H1 (cell line): Measurements from ENCODE around the gene CDC7. TPM values are rescaled to one million over a fixed set of nuclear protein-coding genes. Genes with fewer than 3 reads are reported as not detected.

ENCODE experiments used
- CTCF ChIA-PET: fragments of 300-600 bp; sonication (Branson Sonifier 250); formaldehyde crosslinking; loops from one replicate; lab custom pipeline; 2021; ENCODE audit not compliant: partially characterized antibody; lab: Charles Lee
- POLR2A ChIA-PET: fragments of 300-600 bp; sonication (Branson Sonifier 250); formaldehyde crosslinking; loops from one replicate; lab custom pipeline; 2021; ENCODE audit warnings: inconsistent platforms; ENCODE audit not compliant: partially characterized antibody; lab: Charles Lee
- DNase-seq, 2 experiments: peaks; one replicate each; pipeline versions ENCODE4 v3.0.0 to v3.0.0-alpha.2; 2010 to 2022; ENCODE audit warnings: low spot score in 2 of 2, low read depth in 1 of 2, mixed read lengths in 1 of 2
- FAIRE-seq: peaks from 2 replicates; lab custom pipeline; 2011; peaks lifted over from hg19 to GRCh38; lab: Jason Lieb, UNC
- H2AFZ ChIP-seq: 2 replicates; pipeline ENCODE4 v1.8.1; 2012; ENCODE audit warnings: low read length, inconsistent platforms
- H2AK5ac ChIP-seq: 2 replicates; pipeline ENCODE4 v1.6.1; 2013; ENCODE audit warnings: low read depth, low read length
- H2BK120ac ChIP-seq: replicated peaks from 2 replicates; pipeline ENCODE3; 2013; ENCODE audit warnings: low read depth, low read length, inconsistent platforms
- H2BK12ac ChIP-seq: 2 replicates; pipeline ENCODE4 v1.6.1; 2013; ENCODE audit warnings: low read depth, low read length
- H2BK15ac ChIP-seq: 2 replicates; pipeline ENCODE4 v1.6.1; 2013; ENCODE audit warnings: low read length
- H2BK20ac ChIP-seq: 2 replicates; pipeline ENCODE4 v1.6.1; 2013; ENCODE audit warnings: low read length
- H2BK5ac ChIP-seq: 2 replicates; pipeline ENCODE4 v1.6.1; 2013; ENCODE audit warnings: low read depth, low read length
- H3K14ac ChIP-seq: 2 replicates; pipeline ENCODE4 v1.6.1; 2013; ENCODE audit warnings: inconsistent platforms; ENCODE audit not compliant: insufficient read length
- H3K18ac ChIP-seq: 2 replicates; pipeline ENCODE4 v1.6.1; 2013; ENCODE audit warnings: low read length; ENCODE audit errors: extremely low read depth
- H3K23ac ChIP-seq: 2 replicates; pipeline ENCODE4 v1.6.1; 2013; ENCODE audit warnings: inconsistent platforms; ENCODE audit not compliant: insufficient read length
- H3K23me2 ChIP-seq: 2 replicates; pipeline ENCODE4 v1.6.1; 2013; ENCODE audit warnings: low read depth, low read length
- H3K27ac ChIP-seq: 2 replicates; pipeline ENCODE4 v1.6.1; 2011; ENCODE audit warnings: low read depth, low read length, inconsistent platforms
- H3K27me3 ChIP-seq, 4 experiments: replicated peaks in 1 of 4; 1 replicate in 1 of 4; 2 replicates in 3 of 4; pipeline versions ENCODE4 v1.6.1 to v1.8.1; 2011 to 2013; ENCODE audit warnings: low read length in 3 of 4, mild to moderate bottlenecking in 3 of 4, inconsistent platforms in 2 of 4, mixed read lengths in 2 of 4, moderate library complexity in 1 of 4; ENCODE audit not compliant: control insufficient read depth in 3 of 4, insufficient read depth in 3 of 4; ENCODE audit errors: extremely low read depth in 1 of 4
- H3K36me3 ChIP-seq, 4 experiments: 2 replicates each; pipeline versions ENCODE4 v1.6.1 to v1.8.1; 2011 to 2013; ENCODE audit warnings: mild to moderate bottlenecking in 4 of 4, low read length in 3 of 4, moderate library complexity in 2 of 4, control low read depth in 1 of 4, inconsistent platforms in 1 of 4; ENCODE audit not compliant: insufficient read depth in 4 of 4, control insufficient read depth in 2 of 4
- H3K4ac ChIP-seq: replicated peaks from 2 replicates; pipeline ENCODE3; 2013; ENCODE audit warnings: low read length, low read depth, mixed read lengths, inconsistent platforms; ENCODE audit not compliant: insufficient read length
- H3K4me1 ChIP-seq, 4 experiments: replicated peaks in 1 of 4; 1 replicate in 1 of 4; 2 replicates in 3 of 4; pipeline versions ENCODE4 v1.6.1 to v1.8.1; 2011 to 2013; ENCODE audit warnings: low read length in 3 of 4, inconsistent platforms in 2 of 4, mixed read lengths in 1 of 4; ENCODE audit not compliant: insufficient read depth in 4 of 4, control insufficient read depth in 3 of 4
- H3K4me2 ChIP-seq, 2 experiments: 2 replicates each; pipeline versions ENCODE4 v1.6.1 to v1.8.1; 2011 to 2013; ENCODE audit warnings: low read depth in 2 of 2, low read length in 2 of 2, control low read depth in 1 of 2, inconsistent platforms in 1 of 2, mild to moderate bottlenecking in 1 of 2; ENCODE audit not compliant: insufficient read depth in 1 of 2
- H3K4me3 ChIP-seq, 4 experiments: fragments of 200-600, 300-600 bp in 1 of 4; sonication (generic), shearing (Covaris generic), sonication (Bioruptor Twin) in 1 of 4; 2 replicates each; pipeline versions ENCODE4 v1.5.1 to v1.8.1; 2011 to 2016; ENCODE audit warnings: low read length in 4 of 4, low read depth in 3 of 4, control low read depth in 2 of 4, inconsistent platforms in 2 of 4, mild to moderate bottlenecking in 2 of 4, mixed read lengths in 1 of 4, moderate library complexity in 1 of 4; ENCODE audit not compliant: insufficient read depth in 2 of 4; ENCODE audit errors: extremely low read depth in 1 of 4
- H3K56ac ChIP-seq: replicated peaks from 2 replicates; pipeline ENCODE3; 2013; ENCODE audit warnings: low read depth, mild to moderate bottlenecking, mixed read lengths, low read length, inconsistent platforms; ENCODE audit not compliant: insufficient read length
- H3K79me1 ChIP-seq: 2 replicates; pipeline ENCODE4 v1.6.1; 2013; ENCODE audit warnings: low read depth, low read length, control low read depth
- H3K79me2 ChIP-seq, 2 experiments: 2 replicates each; pipeline versions ENCODE4 v1.6.1 to v1.8.1; 2012 to 2013; ENCODE audit warnings: low read length in 2 of 2, mild to moderate bottlenecking in 2 of 2, inconsistent platforms in 1 of 2; ENCODE audit not compliant: insufficient read depth in 2 of 2, control insufficient read depth in 1 of 2
- H3K9ac ChIP-seq, 4 experiments: replicated peaks in 1 of 4; 1 replicate in 1 of 4; 2 replicates in 3 of 4; pipeline versions ENCODE4 v1.6.1 to v1.8.1; 2011 to 2013; ENCODE audit warnings: low read depth in 3 of 4, low read length in 3 of 4, control low read depth in 2 of 4, mild to moderate bottlenecking in 2 of 4, moderate library complexity in 2 of 4, inconsistent platforms in 1 of 4; ENCODE audit errors: extremely low read depth in 1 of 4
- H3K9me3 ChIP-seq, 2 experiments: 2 replicates each; pipeline versions ENCODE4 v1.6.1 to v1.8.1; 2012 to 2013; ENCODE audit warnings: mild to moderate bottlenecking in 2 of 2, moderate library complexity in 2 of 2, control low read depth in 1 of 2, inconsistent platforms in 1 of 2, low read depth in 1 of 2, low read length in 1 of 2, mixed read lengths in 1 of 2; ENCODE audit not compliant: insufficient read depth in 2 of 2
- H4K20me1 ChIP-seq, 2 experiments: replicated peaks in 1 of 2; 2 replicates each; pipeline versions ENCODE3 to v1.8.1; 2011 to 2013; ENCODE audit warnings: inconsistent platforms in 2 of 2, low read length in 2 of 2, mild to moderate bottlenecking in 1 of 2; ENCODE audit not compliant: insufficient read depth in 2 of 2, control insufficient read depth in 1 of 2
- H4K5ac ChIP-seq: 2 replicates; pipeline ENCODE4 v1.6.1; 2013; ENCODE audit warnings: low read length, low read depth, mixed read lengths, inconsistent platforms; ENCODE audit not compliant: insufficient read length
- H4K8ac ChIP-seq: 2 replicates; pipeline ENCODE4 v1.8.0; 2013; ENCODE audit warnings: mild to moderate bottlenecking, moderate library complexity, low read length, inconsistent platforms; ENCODE audit not compliant: insufficient read depth; ENCODE audit errors: extremely low read depth
- H4K91ac ChIP-seq: replicated peaks from 2 replicates; pipeline ENCODE3; 2013; ENCODE audit warnings: low read length, mixed read lengths, inconsistent platforms; ENCODE audit not compliant: insufficient read length
- ASH2L ChIP-seq: fragments of 200-600, 300-600 bp; sonication (generic); IDR thresholded peaks from one replicate; pipeline ENCODE4 v1.7.1; 2017; ENCODE audit warnings: low read length
- BCL11A ChIP-seq, 2 experiments: IDR thresholded peaks; one replicate each; pipeline ENCODE4 v1.6.1; 2011; ENCODE audit warnings: low read depth in 2 of 2, low read length in 2 of 2, mild to moderate bottlenecking in 2 of 2
- CBX8 ChIP-seq: fragments of 300-800, 300-1000 bp; sonication (generic); IDR thresholded peaks from 2 replicates; pipeline ENCODE4 v1.7.1; 2016; ENCODE audit warnings: low read depth, low read length, borderline replicate concordance
- CHD1 ChIP-seq: IDR thresholded peaks from 2 replicates; pipeline ENCODE4 v1.6.1; 2012; ENCODE audit warnings: low read depth, low read length, improper control_type of control experiment
- EP300 ChIP-seq, 2 experiments: IDR thresholded peaks; 1 replicate in 1 of 2; 2 replicates in 1 of 2; pipeline ENCODE4 v1.6.1; 2011 to 2012; ENCODE audit warnings: low read depth in 2 of 2, low read length in 2 of 2, mild to moderate bottlenecking in 2 of 2, borderline replicate concordance in 1 of 2, inconsistent platforms in 1 of 2, moderate library complexity in 1 of 2
- JUN ChIP-seq: IDR thresholded peaks from 2 replicates; pipeline ENCODE4 v1.6.1; 2011; ENCODE audit warnings: low read depth, mild to moderate bottlenecking, improper control_type of control experiment, low read length
- JUND ChIP-seq: IDR thresholded peaks from 2 replicates; pipeline ENCODE4 v1.6.1; 2011; ENCODE audit warnings: mild to moderate bottlenecking, improper control_type of control experiment, low read length
- KDM5A ChIP-seq: fragments of 200-600 bp; IDR thresholded peaks from 2 replicates; pipeline ENCODE4 v1.7.1; 2012; ENCODE audit warnings: mild to moderate bottlenecking, low read length, inconsistent platforms, mixed read lengths
- PHF8 ChIP-seq: fragments of 200-600 bp; sonication (generic); conservative IDR thresholded peaks from 2 replicates; pipeline ENCODE4 v1.7.1; 2012; ENCODE audit warnings: low read depth, mild to moderate bottlenecking, inconsistent platforms, low read length, moderate library complexity
- POLR2AphosphoS5 ChIP-seq: IDR thresholded peaks from 2 replicates; pipeline ENCODE4 v1.6.1; 2011; ENCODE audit warnings: low read depth, low read length
- POU5F1 ChIP-seq: IDR thresholded peaks from 2 replicates; pipeline ENCODE4 v1.6.1; 2011; ENCODE audit warnings: low read depth, mild to moderate bottlenecking, low read length, moderate library complexity
- SIN3A ChIP-seq, 2 experiments: IDR thresholded peaks in 1 of 2; conservative IDR thresholded peaks in 1 of 2; 2 replicates each; pipeline ENCODE4 v1.6.1; 2011 to 2012; ENCODE audit warnings: low read length in 2 of 2, improper control_type of control experiment in 1 of 2, low read depth in 1 of 2, mild to moderate bottlenecking in 1 of 2
- SP2 ChIP-seq: IDR thresholded peaks from 2 replicates; pipeline ENCODE4 v1.6.1; 2012; ENCODE audit warnings: mild to moderate bottlenecking, low read length, inconsistent platforms
- TAF1 ChIP-seq: IDR thresholded peaks from 2 replicates; pipeline ENCODE4 v1.6.1; 2011; ENCODE audit warnings: mild to moderate bottlenecking, low read depth, low read length
- TAF7 ChIP-seq: optimal IDR thresholded peaks from 2 replicates; pipeline ENCODE3; 2011; ENCODE audit warnings: low read depth, mild to moderate bottlenecking, inconsistent platforms, low read length, moderate library complexity, borderline replicate concordance
- WGBS, 2 experiments: shearing (Covaris generic) in 1 of 2; methylation state at CpG; one replicate each; pipeline versions ENCODE4 v1.1.6 to v1.1.7; 2013 to 2015; ENCODE audit warnings: low lambda C conversion rate in 2 of 2, mixed read lengths in 2 of 2, inconsistent platforms in 1 of 2, low coverage in 1 of 2, missing lambda C conversion rate in 1 of 2; ENCODE audit not compliant: insufficient replicate concordance in 2 of 2, insufficient coverage in 1 of 2, insufficient read length in 1 of 2; ENCODE audit errors: extremely low coverage in 1 of 2, missing lambda C conversion rate in 1 of 2; 5-methylcytosine and 5-hydroxymethylcytosine counted together
- polyA plus RNA-seq, 7 experiments: library from polyadenylated mRNA; depleted of rRNA in 3 of 7; stranded (reverse) in 5 of 7; unstranded in 2 of 7; fragments of >200 nt in 5 of 7; fragments of 200-250 nt in 2 of 7; gene quantifications; 1 replicate in 5 of 7; 2 replicates in 1 of 7; 4 replicates in 1 of 7; pipeline versions ENCODE4 v1.2.1 to v1.2.3, GENCODE V29; 2011 to 2013; ENCODE audit warnings: missing spikeins in 2 of 7, mixed read lengths in 2 of 7
- total RNA-seq: library from RNA; stranded (reverse); fragmentation: NEBNext Ultra II Directional; extraction: Animal tissue kit (Norgen Biotek cat#: 25700); gene quantifications from 2 replicates; pipeline ENCODE4 v1.2.1, GENCODE V29; 2021

The CDC7 gene
- total and polyA plus RNA-seq, 2 of the 8 experiments (the other 6 are each of a cell fraction or from before 2014, with no cell fraction given) = 12.2 to 34.4 TPM

- Histone ChIP-seq H3K4me1 (peaks cover 0 to 5% (median 4%) of the 10 kb centered on the region in 4 experiments; a peak in 4 of 7 replicates), H3K4ac (no peak overlapping the region), H4K5ac (no peak overlapping the region), H2BK12ac (no peak overlapping the region), H3K23me2 (no peaks in the 10 kb centered on the region), H3K18ac (no peak overlapping the region), H2BK20ac (no peak overlapping the region), H3K79me2 (peaks cover 0 to 64% of the 10 kb centered on the region in 2 experiments; a peak in 3 of 4 replicates), H3K4me3 (no peak overlapping the region), H4K8ac (no peak overlapping the region), H3K4me2 (no peak overlapping the region), H3K27ac (no peak overlapping the region), H3K56ac (no peak overlapping the region), H3K14ac (no peak overlapping the region), H4K20me1 (no peaks in the 10 kb centered on the region), H2AFZ (no peak overlapping the region), H2BK5ac (no peak overlapping the region), H4K91ac (no peak overlapping the region), H3K23ac (no peak overlapping the region), H3K27me3 (no peaks in the 10 kb centered on the region), H3K79me1 (no peaks in the 10 kb centered on the region), H3K9me3 (no peaks in the 10 kb centered on the region), H2AK5ac (no peak overlapping the region), H2BK120ac (no peak overlapping the region), H3K36me3 (peaks cover 2 to 42% (median 15%) of the 10 kb centered on the region in 4 experiments), H3K9ac (no peak overlapping the region), H2BK15ac (no peak overlapping the region)
- TF ChIP-seq EP300 (IDR thresholded peaks at IDR 0.05; ENCODE audit: borderline replicate concordance in 1 of 2, low read depth in 2 of 2, low read length in 2 of 2) (no peak), PHF8 (no peak), TAF1 (no peak), SIN3A (conservative IDR thresholded peaks at IDR 0.05 in 1 of 2, IDR thresholded peaks at IDR 0.05 in 1 of 2; ENCODE audit: low read depth in 1 of 2, low read length in 2 of 2) (no peak), CBX8 (no peak), POU5F1 (no peak), ASH2L (no peak), JUND (no peak), KDM5A (no peak), BCL11A (IDR thresholded peaks at IDR 0.05; ENCODE audit: low read depth in 2 of 2, low read length in 2 of 2) (no peak), JUN (no peak), POLR2AphosphoS5 (no peak), CHD1 (no peak), SP2 (no peak), TAF7 (no peak)
- FAIRE-seq (no peak), DNase-seq (no peak)
- ChIA-PET POLR2A (interaction anchor here (1.0 kb wide), 1 partner anchor 10 kb away, joined by 4 read pairs; no protein-coding TSS in a partner anchor), CTCF (interaction anchor here (1.3 kb wide), 1 partner anchor 224 kb away, joined by 6 read pairs; no protein-coding TSS in a partner anchor)
- 92% methylated on average over 2 of the region's 2 CpGs; no CpG with 5 or more reads in 1 of the 2 experiments for WGBS, 2 experiments
Observed at GRCh38 chr1:91507328-91507727, 6.7 kb downstream of the CDC7 start.
